SK-N-SH treated with all-trans-retinoic acid at 6 μM for 48 hours (cell line): Measurements from ENCODE around the gene CTNNA3.
A peak's percentile ranks its signal among the peaks of the same experiment; 100 is the strongest.

Experiments
- ATAC-seq: fragments of 200-7000 bp; cut with Tn5 transposase; 3 replicates; pipeline ENCODE4 v1.9.1; 2020; ENCODE audit warnings: mild to moderate bottlenecking, moderate library complexity
- ARNTL ChIP-seq: fragments of 450-650 bp; formaldehyde crosslinking; IDR thresholded peaks from 2 replicates; pipeline ENCODE4 v1.5.0; 2020; ENCODE audit warnings: low read depth, mild to moderate bottlenecking, moderate library complexity, borderline replicate concordance
- BACH2 ChIP-seq: fragments of 250-450 bp; sonication (Bioruptor Pico); IDR thresholded peaks from 2 replicates; pipeline ENCODE4 v1.9.0; 2021; ENCODE audit warnings: mild to moderate bottlenecking, borderline replicate concordance
- CSDC2 ChIP-seq: fragments of 250-450 bp; sonication (Bioruptor Pico); IDR thresholded peaks from 2 replicates; pipeline ENCODE4 v1.5.0; 2020; ENCODE audit warnings: mild to moderate bottlenecking, moderate library complexity
- ESRRG ChIP-seq: fragments of 250-450 bp; sonication (Bioruptor Pico); IDR thresholded peaks from 2 replicates; pipeline ENCODE4 v1.6.1; 2021; ENCODE audit warnings: mild to moderate bottlenecking
- GLIS3 ChIP-seq: fragments of 250-450 bp; sonication (Bioruptor Pico); IDR thresholded peaks from 2 replicates; pipeline ENCODE4 v1.5.0; 2020; ENCODE audit warnings: mild to moderate bottlenecking, moderate library complexity
- ISL1 ChIP-seq: fragments of 250-450 bp; sonication (Bioruptor Pico); IDR thresholded peaks from 2 replicates; pipeline ENCODE4 v2.1.2; 2022; ENCODE audit warnings: mild to moderate bottlenecking, moderate library complexity
- OSR1 ChIP-seq: fragments of 250-450 bp; sonication (Bioruptor Pico); IDR thresholded peaks from 2 replicates; pipeline ENCODE4 v1.8.0; 2022; ENCODE audit warnings: moderate library complexity, mild to moderate bottlenecking, inconsistent platforms
- POU6F1 ChIP-seq: fragments of 250-450 bp; sonication (Bioruptor Pico); IDR thresholded peaks from 2 replicates; pipeline ENCODE4 v1.8.0; 2021; ENCODE audit warnings: low read depth, mild to moderate bottlenecking, moderate library complexity, borderline replicate concordance
- PPARA ChIP-seq: fragments of 250-450 bp; sonication (Bioruptor Pico); IDR thresholded peaks from 2 replicates; pipeline ENCODE4 v1.5.0; 2020; ENCODE audit warnings: mild to moderate bottlenecking, borderline replicate concordance
- RARB ChIP-seq: fragments of 250-450 bp; sonication (Bioruptor Pico); IDR thresholded peaks from 2 replicates; pipeline ENCODE4 v1.8.0; 2021; ENCODE audit warnings: mild to moderate bottlenecking, moderate library complexity
- TCF4 ChIP-seq: fragments of 250-450 bp; sonication (Bioruptor Pico); IDR thresholded peaks from 2 replicates; pipeline ENCODE4 v1.8.0; 2021; ENCODE audit warnings: mild to moderate bottlenecking, moderate library complexity, borderline replicate concordance
- TOX ChIP-seq: fragments of 250-450 bp; sonication (Bioruptor Pico); IDR thresholded peaks from 2 replicates; pipeline ENCODE4 v1.8.0; 2021; ENCODE audit warnings: mild to moderate bottlenecking, moderate library complexity, borderline replicate concordance
- ZC3H10 ChIP-seq: fragments of 250-450 bp; sonication (Bioruptor Pico); IDR thresholded peaks from 2 replicates; pipeline ENCODE4 v1.5.1; 2021; ENCODE audit warnings: mild to moderate bottlenecking, moderate library complexity
- ZFP30 ChIP-seq: fragments of 450-650 bp; formaldehyde crosslinking; IDR thresholded peaks from 2 replicates; pipeline ENCODE4 v1.5.0; 2022; ENCODE audit warnings: mild to moderate bottlenecking, moderate library complexity
- ZNF8 ChIP-seq: fragments of 450-650 bp; formaldehyde crosslinking; IDR thresholded peaks from 2 replicates; pipeline ENCODE4 v1.5.0; 2020; ENCODE audit warnings: mild to moderate bottlenecking, moderate library complexity
- TF ChIP-seq, protein P1 (sequence below): fragments of 250-450 bp; sonication (Bioruptor Pico); IDR thresholded peaks from 2 replicates; pipeline ENCODE4 v1.8.0; 2020; ENCODE audit warnings: mild to moderate bottlenecking, moderate library complexity, borderline replicate concordance
- TF ChIP-seq, protein P2 (sequence below): fragments of 250-450 bp; sonication (Bioruptor Pico); IDR thresholded peaks from 2 replicates; pipeline ENCODE4 v1.5.1; 2021; ENCODE audit warnings: mild to moderate bottlenecking, moderate library complexity
- TF ChIP-seq, protein P3 (sequence below): fragments of 250-450 bp; sonication (Bioruptor Pico); IDR thresholded peaks from 2 replicates; pipeline ENCODE4 v1.5.1; 2020; ENCODE audit warnings: low read depth, mild to moderate bottlenecking, moderate library complexity

CTNNA3 gene

DNA sequence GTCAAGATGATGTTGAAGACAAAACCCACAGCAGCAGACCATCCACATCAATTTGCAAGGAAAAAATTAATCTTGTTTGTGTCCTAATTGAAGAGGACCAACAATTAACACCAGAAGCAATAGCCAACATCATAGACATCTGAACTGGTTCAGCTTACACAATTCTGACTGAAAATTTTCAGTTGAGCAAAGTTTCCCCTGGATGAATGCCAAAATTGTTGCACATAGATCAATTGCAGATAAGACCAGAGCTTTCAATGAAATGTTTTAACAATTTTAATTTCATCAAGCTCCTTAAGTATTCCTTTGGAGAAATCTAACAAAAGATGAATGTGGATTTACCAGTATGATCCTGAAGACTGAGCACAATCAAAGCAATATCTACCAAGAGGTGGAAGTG is 168.6 kb downstream of the CTNNA3 start (continued):
- TF ChIP-seq, protein P1, sequence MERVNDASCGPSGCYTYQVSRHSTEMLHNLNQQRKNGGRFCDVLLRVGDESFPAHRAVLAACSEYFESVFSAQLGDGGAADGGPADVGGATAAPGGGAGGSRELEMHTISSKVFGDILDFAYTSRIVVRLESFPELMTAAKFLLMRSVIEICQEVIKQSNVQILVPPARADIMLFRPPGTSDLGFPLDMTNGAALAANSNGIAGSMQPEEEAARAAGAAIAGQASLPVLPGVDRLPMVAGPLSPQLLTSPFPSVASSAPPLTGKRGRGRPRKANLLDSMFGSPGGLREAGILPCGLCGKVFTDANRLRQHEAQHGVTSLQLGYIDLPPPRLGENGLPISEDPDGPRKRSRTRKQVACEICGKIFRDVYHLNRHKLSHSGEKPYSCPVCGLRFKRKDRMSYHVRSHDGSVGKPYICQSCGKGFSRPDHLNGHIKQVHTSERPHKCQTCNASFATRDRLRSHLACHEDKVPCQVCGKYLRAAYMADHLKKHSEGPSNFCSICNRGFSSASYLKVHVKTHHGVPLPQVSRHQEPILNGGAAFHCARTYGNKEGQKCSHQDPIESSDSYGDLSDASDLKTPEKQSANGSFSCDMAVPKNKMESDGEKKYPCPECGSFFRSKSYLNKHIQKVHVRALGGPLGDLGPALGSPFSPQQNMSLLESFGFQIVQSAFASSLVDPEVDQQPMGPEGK (CRISPR knock-in tag): no peak
- TF ChIP-seq GLIS3 (CRISPR knock-in tag): no peak
- TF ChIP-seq ZNF8 (CRISPR knock-in tag): no peak
- no peak for TF ChIP-seq ZC3H10 (CRISPR knock-in tag)
- no peak for TF ChIP-seq OSR1
- TF ChIP-seq, protein P2, sequence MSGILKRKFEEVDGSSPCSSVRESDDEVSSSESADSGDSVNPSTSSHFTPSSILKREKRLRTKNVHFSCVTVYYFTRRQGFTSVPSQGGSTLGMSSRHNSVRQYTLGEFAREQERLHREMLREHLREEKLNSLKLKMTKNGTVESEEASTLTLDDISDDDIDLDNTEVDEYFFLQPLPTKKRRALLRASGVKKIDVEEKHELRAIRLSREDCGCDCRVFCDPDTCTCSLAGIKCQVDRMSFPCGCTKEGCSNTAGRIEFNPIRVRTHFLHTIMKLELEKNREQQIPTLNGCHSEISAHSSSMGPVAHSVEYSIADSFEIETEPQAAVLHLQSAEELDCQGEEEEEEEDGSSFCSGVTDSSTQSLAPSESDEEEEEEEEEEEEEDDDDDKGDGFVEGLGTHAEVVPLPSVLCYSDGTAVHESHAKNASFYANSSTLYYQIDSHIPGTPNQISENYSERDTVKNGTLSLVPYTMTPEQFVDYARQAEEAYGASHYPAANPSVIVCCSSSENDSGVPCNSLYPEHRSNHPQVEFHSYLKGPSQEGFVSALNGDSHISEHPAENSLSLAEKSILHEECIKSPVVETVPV (CRISPR knock-in tag): no peak
- no peak for TF ChIP-seq CSDC2
- no peak for TF ChIP-seq TCF4 (CRISPR knock-in tag)

DNA sequence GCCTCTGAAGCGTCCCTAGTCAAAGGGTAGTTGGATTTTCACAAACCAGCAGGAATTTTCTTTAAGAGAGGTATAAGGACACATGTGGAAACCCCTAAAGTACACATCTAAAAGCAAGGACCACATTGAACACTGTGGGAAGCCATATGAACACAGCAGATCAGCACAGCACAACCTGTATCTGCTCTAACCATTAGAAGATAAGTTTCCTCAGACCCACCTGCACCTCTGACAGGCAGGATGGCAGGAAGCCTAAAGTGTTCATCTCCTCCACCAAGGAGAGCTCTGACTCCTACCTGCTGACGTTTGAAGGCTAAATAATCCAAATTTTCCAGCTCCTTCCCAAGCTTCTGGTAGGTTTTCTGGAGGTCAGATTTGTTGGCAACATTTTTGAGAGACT is 174.4 kb downstream of the CTNNA3 start:
- ATAC-seq: no peak
- no peak for TF ChIP-seq ZNF8 (CRISPR knock-in tag)
- no peak for TF ChIP-seq ZC3H10 (CRISPR knock-in tag)
- TF ChIP-seq, protein P2 (CRISPR knock-in tag): no peak
- TF ChIP-seq RARB: no peak
- no peak for TF ChIP-seq ZFP30 (CRISPR knock-in tag)
- no peak for TF ChIP-seq TCF4 (CRISPR knock-in tag)
- TF ChIP-seq ARNTL (CRISPR knock-in tag): no peak
- TF ChIP-seq ESRRG (CRISPR knock-in tag): no peak

GRCh38 chr10:67520924-67521520 is 175.0 kb downstream of the CTNNA3 start:
- ATAC-seq: peak; percentile 98
- TF ChIP-seq POU6F1 (no peak), ZC3H10 (CRISPR knock-in tag) (no peak), ISL1 (CRISPR knock-in tag) (no peak), GLIS3 (CRISPR knock-in tag) (no peak), RARB (no peak), ZNF8 (CRISPR knock-in tag) (no peak), OSR1 (no peak), ZFP30 (CRISPR knock-in tag) (no peak), PPARA (CRISPR knock-in tag) (no peak), TOX (CRISPR knock-in tag) (no peak), ARNTL (CRISPR knock-in tag) (no peak), BACH2 (CRISPR knock-in tag) (no peak), TCF4 (CRISPR knock-in tag) (no peak)
- TF ChIP-seq, protein P3, sequence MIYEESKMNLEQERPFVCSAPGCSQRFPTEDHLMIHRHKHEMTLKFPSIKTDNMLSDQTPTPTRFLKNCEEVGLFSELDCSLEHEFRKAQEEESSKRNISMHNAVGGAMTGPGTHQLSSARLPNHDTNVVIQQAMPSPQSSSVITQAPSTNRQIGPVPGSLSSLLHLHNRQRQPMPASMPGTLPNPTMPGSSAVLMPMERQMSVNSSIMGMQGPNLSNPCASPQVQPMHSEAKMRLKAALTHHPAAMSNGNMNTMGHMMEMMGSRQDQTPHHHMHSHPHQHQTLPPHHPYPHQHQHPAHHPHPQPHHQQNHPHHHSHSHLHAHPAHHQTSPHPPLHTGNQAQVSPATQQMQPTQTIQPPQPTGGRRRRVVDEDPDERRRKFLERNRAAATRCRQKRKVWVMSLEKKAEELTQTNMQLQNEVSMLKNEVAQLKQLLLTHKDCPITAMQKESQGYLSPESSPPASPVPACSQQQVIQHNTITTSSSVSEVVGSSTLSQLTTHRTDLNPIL (CRISPR knock-in tag): no peak
- TF ChIP-seq, protein P1 (CRISPR knock-in tag): no peak
- TF ChIP-seq, protein P2 (CRISPR knock-in tag): no peak
